GM19463 (cell line): ENCODE data around the gene OR6C2.
"Not testable (repeated sequence)": the region's sequence is repeated elsewhere in the genome, so short reads cannot be mapped to it uniquely, and the experiment has no call there.

Source experiments
- ATAC-seq: cut with Tn5 transposase; IDR thresholded peaks from one replicate; pipeline ENCODE4 v1.9.1; 2021; ENCODE audit warnings: mild to moderate bottlenecking, moderate library complexity; ENCODE audit not compliant: unreplicated experiment

Gene OR6C2

DNA sequence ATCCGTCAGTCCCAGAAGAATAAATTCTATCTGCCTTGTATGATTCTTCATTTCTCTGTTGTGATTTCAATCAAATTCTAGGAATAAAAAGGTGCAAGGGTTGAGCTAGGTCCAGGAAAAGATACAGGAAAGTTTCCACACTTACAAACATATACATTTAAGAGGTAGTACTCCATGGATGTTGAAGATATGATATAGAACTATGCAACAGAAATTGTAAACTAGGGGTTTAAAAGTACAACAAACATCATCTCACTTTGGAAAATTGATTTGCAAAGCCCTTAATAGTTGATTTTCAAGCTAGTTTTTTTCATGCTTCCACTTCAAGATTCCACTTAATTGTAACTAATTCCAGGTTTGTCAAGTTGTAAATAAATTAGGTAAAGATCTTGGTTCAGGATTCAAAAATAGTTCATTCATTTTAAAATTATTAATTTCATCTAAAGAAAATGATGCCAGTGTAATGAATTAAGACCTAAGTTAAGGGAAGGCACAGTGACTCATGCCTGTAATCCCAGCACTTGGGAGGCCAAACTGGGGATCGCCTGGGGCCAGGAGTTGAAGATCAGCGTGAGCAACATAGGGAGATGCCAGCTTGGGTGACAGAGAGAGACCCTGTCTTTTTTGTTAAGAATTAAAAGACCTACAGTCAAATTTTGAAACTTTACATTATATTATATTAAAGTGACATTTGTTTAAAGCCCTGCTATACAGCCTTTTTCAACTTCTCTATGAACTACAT, 26.4 kb downstream of the OR6C2 start, which contains the start of gene OR6C70:
TSS of gene OR6C70 (minus strand) at position 51 of the 742 bp plus-strand sequence. CDS start at position 51, 0 bp downstream.
- ATAC-seq, result no peak

GRCh38 chr12:55472264-55472663, 28.4 kb downstream of the OR6C2 start:
- no peak for ATAC-seq

GRCh38 chr12:55479136-55479535, 35.3 kb downstream of the OR6C2 start:
- not testable (repeated sequence) for ATAC-seq

GRCh38 chr12:55484284-55484683, 40.4 kb downstream of the OR6C2 start:
- not testable (repeated sequence) for ATAC-seq

DNA sequence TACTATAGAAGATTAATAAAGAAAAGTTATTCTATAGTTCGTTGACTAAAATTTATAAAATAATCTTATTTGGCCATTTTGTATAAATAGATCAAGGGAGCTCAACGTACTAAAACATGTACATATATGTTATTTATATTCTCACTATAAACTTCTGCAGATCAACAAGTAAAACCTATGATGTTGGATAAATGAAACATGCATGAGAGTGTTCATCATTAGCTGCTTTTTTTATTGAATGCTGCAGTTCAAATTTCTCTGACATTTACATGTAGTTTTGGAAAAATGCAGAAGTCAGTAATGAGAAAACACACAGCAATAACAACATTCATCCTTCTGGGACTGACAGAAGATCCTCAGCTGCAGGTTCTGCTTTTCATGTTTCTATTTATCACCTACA, 48.2 kb downstream of the OR6C2 start, which contains the start of gene OR6C68:
TSS of gene OR6C68 (plus strand) at position 301 of the 400 bp plus-strand sequence. CDS start at position 301, 0 bp downstream.
- no peak for ATAC-seq

GRCh38 chr12:55495490-55495889, 51.6 kb downstream of the OR6C2 start:
- no peak for ATAC-seq

- ATAC-seq, result no peak
Observed at GRCh38 chr12:55499231-55499630, 55.4 kb downstream of the OR6C2 start.

DNA sequence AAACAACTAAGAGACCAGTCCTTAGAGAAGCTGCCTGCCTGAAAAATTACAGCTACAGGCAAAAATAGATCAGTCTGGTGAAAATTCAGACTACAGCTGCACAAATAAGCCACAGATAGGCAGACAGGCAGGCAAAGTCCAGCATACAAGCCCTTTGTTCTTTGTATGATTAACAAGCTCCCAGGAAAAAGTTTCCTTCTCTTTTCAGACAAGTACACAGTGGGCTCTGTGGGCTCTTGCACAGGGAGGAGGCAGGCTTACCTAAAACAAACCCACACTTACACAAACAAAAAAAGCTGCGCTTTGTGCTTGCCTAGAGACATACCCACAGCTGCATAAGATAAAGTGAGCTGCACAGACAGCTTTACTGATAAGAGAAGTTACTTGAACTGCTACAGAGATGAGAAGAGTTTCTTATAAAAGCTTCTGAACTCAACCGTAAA, 56.0 kb downstream of the OR6C2 start:
- no peak for ATAC-seq

DNA sequence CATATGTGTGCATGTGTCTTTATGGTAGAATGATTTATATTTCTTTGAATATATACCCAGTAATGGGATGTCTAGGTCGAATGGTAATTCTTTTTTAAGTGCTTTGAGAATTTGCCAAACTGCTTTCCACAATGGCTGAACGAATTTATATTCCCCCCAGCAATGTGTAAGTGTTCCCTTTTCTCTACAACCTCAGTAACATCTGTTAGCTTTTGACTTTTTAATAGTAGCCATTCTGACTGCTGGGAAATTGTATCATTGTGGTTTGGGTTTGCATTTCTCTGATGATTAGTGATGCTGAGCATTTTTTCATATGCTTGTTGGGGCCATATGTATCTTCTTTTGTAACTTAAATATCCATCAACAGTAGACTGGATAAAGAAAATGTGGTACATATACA, 57.7 kb downstream of the OR6C2 start:
- no peak for ATAC-seq
